Measurements from ENCODE around the gene CLMP. TPM values are rescaled to one million over a fixed set of nuclear protein-coding genes. Genes with fewer than 3 reads are reported as not detected.
"Not testable (repeated sequence)": the region's sequence is repeated elsewhere in the genome, so short reads cannot be mapped to it uniquely, and the experiment has no call there.

The CLMP gene
- total RNA-seq, 1 experiment from 2014 or later, result 5.4 TPM

GRCh38 chr11:123135863-123136446 is 59.1 kb downstream of the CLMP start:
- H3K4me2 ChIP-seq, result no peak overlapping the region
- no peak overlapping the region for H3K27ac ChIP-seq
- H3K27me3 ChIP-seq (ENCODE audit: insufficient read depth, low read depth), result no peaks in the 10 kb centered on the region
- H4K20me1 ChIP-seq (ENCODE audit: insufficient read depth), result no peaks in the 10 kb centered on the region
- no peaks in the 10 kb centered on the region for H3F3A ChIP-seq (ENCODE audit: insufficient read depth, low read depth)
- H3K9me3 ChIP-seq (ENCODE audit: insufficient read depth, low read depth), result no peaks in the 10 kb centered on the region
- no TSS peak for BruUV-seq (replicated peaks)
- no peaks in the 10 kb centered on the region for H3K9me2 ChIP-seq (ENCODE audit: insufficient read depth)
- no peak overlapping the region for H3K4me3 ChIP-seq
- intact Hi-C loops (cut with micrococcal nuclease; ENCODE audit: unreplicated experiment), result no loop called here
- TF ChIP-seq EZH2 (IDR thresholded peaks at IDR 0.05; ENCODE audit: low read depth), result no peak
- no peak for TF ChIP-seq CTCF (conservative IDR thresholded peaks at IDR 0.05)
- ChIA-PET CTCF (no interaction called here), POLR2A (ENCODE audit: unreplicated experiment) (no interaction called here)
- H3K36me3 ChIP-seq (ENCODE audit: low read depth), result no peaks in the 10 kb centered on the region
- DNase-seq, result no peak
- H2AFZ ChIP-seq, result no peak overlapping the region
- 0 out of 2 replicates have a peak, but pooled peaks cover 3% of the 10 kb centered on the region for H3K4me1 ChIP-seq (replicated peaks; ENCODE audit: insufficient read depth)
- no peaks in the 10 kb centered on the region for H3K79me2 ChIP-seq (ENCODE audit: low read depth)

- Histone ChIP-seq H3K27me3 (ENCODE audit: insufficient read depth, low read depth) (no peaks in the 10 kb centered on the region), H3K36me3 (ENCODE audit: low read depth) (no peaks in the 10 kb centered on the region), H3K4me1 (replicated peaks; ENCODE audit: insufficient read depth) (0 out of 2 replicates have a peak, but pooled peaks cover 3% of the 10 kb centered on the region), H3K79me2 (ENCODE audit: low read depth) (no peaks in the 10 kb centered on the region), H3K27ac (peak overlapping the region; percentile 26; the same call in 1 of the 2 replicates), H3K9me3 (ENCODE audit: insufficient read depth, low read depth) (no peaks in the 10 kb centered on the region), H4K20me1 (ENCODE audit: insufficient read depth) (no peaks in the 10 kb centered on the region), H2AFZ (no peak overlapping the region), H3K9me2 (ENCODE audit: insufficient read depth) (no peaks in the 10 kb centered on the region), H3F3A (ENCODE audit: insufficient read depth, low read depth) (no peaks in the 10 kb centered on the region), H3K4me2 (no peak overlapping the region), H3K4me3 (no peak overlapping the region)
- POLR2A ChIA-PET (ENCODE audit: unreplicated experiment), result no interaction called here
- CTCF ChIA-PET, result interaction anchor here (0.6 kb wide), 1 partner anchor 78 kb away, joined by 7 read pairs; no protein-coding TSS in a partner anchor
- TF ChIP-seq CTCF (conservative IDR thresholded peaks at IDR 0.05) (no peak), EZH2 (IDR thresholded peaks at IDR 0.05; ENCODE audit: low read depth) (no peak)
- DNase-seq, result no peak
- intact Hi-C loops (cut with micrococcal nuclease; ENCODE audit: unreplicated experiment), result no loop called here
- no TSS peak for BruUV-seq (replicated peaks)
Observed at GRCh38 chr11:123132881-123133280, 62.2 kb downstream of the CLMP start.

- POLR2A ChIA-PET (ENCODE audit: unreplicated experiment); H3K4me1 ChIP-seq (replicated peaks; ENCODE audit: insufficient read depth); H3K79me2 ChIP-seq (ENCODE audit: low read depth); H4K20me1 ChIP-seq (ENCODE audit: insufficient read depth); H3K9me3 ChIP-seq (ENCODE audit: insufficient read depth, low read depth); H3K36me3 ChIP-seq (ENCODE audit: low read depth); H3K27me3 ChIP-seq (ENCODE audit: insufficient read depth, low read depth); DNase-seq; H3K9me2 ChIP-seq (ENCODE audit: insufficient read depth); H3K4me2 ChIP-seq; H3F3A ChIP-seq (ENCODE audit: insufficient read depth, low read depth); H3K27ac ChIP-seq; H2AFZ ChIP-seq; intact Hi-C loops (cut with micrococcal nuclease; ENCODE audit: unreplicated experiment); H3K4me3 ChIP-seq; BruUV-seq (replicated peaks): not testable (repeated sequence)
- CTCF ChIA-PET, result interaction anchor here (0.6 kb wide), 1 partner anchor 77 kb away, joined by 7 read pairs; no protein-coding TSS in a partner anchor
Observed at GRCh38 chr11:123132034-123132766, 62.8 kb downstream of the CLMP start.
